ENCODE data around the gene RBMS1. TPM values are rescaled to one million over a fixed set of nuclear protein-coding genes. Genes with fewer than 3 reads are reported as not detected.

The RBMS1 gene, protein sequence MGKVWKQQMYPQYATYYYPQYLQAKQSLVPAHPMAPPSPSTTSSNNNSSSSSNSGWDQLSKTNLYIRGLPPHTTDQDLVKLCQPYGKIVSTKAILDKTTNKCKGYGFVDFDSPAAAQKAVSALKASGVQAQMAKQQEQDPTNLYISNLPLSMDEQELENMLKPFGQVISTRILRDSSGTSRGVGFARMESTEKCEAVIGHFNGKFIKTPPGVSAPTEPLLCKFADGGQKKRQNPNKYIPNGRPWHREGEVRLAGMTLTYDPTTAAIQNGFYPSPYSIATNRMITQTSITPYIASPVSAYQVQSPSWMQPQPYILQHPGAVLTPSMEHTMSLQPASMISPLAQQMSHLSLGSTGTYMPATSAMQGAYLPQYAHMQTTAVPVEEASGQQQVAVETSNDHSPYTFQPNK
- 19.2 TPM for polyA plus RNA-seq

DNA sequence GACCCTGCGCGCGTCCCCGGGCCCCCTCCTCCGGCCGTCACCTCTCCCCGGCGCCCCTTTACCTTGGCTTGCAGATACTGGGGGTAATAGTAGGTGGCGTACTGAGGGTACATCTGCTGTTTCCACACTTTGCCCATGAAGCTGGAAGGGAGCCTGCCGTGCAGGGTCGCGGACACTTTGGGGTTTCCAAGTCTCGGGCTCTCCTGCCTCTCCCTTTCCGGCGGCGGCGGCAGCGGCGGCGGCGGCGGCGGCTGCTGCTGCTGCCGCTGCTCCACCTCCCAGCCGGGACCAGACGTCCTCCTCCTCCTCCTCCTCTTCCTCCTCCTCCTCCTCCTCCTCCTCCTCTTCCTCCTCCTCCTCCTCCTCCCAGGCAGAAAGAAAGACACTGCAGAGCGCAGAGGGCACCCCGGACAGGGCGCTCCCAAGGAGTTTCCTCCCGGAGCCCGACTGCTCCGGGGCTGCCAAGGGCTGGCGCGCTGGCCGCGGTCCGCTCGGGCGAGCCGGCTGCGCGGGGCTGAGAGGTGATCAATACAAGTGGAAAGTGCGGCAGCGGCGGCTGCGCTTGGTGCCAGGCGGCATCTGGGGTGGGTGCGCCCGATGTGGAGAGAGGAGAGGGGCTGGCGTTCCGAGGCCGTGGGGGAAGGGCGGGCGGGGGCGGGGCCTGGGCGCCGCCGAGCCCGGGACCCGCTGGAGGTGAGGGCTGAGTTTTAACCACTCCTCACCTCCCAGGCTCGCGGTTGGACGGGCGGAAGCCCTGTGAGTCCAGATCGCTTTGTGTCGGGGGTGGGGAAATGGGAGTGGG is at the start of gene RBMS1:
Gene RBMS1 (minus strand): TSS at position 581 of the 802 bp plus-strand sequence. CDS start 444 bp downstream, at position 137.
- peak within 1 kb of the TSS; percentile 81 to 94 (median 86) for H3K4me3 Mint-ChIP-seq
- H3K4me1 Mint-ChIP-seq, result peaks cover 2 to 6% (median 5%) of the 10 kb centered on the region in 3 donors
- no peaks in the 10 kb centered on the region for H3K36me3 Mint-ChIP-seq
- no peak within 1 kb of the TSS for H3K27ac Mint-ChIP-seq
- peaks cover 30% of the 10 kb centered on the region for H3K27me3 Mint-ChIP-seq
- H3K9me3 Mint-ChIP-seq, result no peaks in the 10 kb centered on the region

- Mint-ChIP-seq H3K27ac (no peak overlapping the region), H3K4me3 (no peak overlapping the region), H3K4me1 (no peaks in the 10 kb centered on the region), H3K9me3 (no peaks in the 10 kb centered on the region), H3K27me3 (peaks cover 2% of the 10 kb centered on the region), H3K36me3 (no peaks in the 10 kb centered on the region)
Observed at GRCh38 chr2:160541745-160542144, 48.1 kb upstream of the RBMS1 start.

DNA sequence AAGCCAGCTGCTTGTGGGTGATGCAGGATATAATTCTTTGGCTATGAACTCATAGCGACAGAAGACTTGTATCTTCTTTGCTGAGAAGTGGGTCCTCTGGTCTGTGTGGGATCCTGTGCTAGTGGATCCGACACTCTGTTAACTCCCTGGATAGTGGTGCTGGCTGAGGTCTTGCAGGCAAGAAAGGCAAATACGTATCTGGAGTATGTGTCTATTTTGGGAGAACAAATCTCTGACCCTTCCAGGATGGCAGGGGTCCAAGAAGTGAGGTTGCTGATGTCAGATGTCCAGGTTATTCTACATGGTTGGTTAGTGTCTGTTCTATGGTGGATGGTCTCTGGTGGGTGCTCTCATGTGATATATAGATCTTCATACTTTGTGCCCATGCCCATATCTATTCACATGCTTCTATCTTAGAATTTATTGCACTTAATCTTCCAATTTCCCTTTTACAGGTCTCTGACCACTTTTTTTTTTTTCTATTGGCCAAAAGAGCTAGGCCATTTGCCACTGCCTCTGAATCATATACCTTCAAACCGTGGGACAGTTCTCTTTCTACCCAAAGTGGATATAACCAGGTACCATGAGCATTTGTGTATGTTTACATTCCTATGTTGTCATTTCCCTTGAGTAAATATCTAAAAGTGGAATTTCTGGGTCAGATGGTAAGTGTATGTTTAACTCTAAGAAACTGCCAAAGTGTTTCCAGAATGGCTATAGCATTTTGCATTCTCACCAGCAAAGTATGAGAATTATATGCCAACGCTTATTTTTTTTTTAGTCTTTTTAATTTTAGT is 45.1 kb upstream of the RBMS1 start:
- Mint-ChIP-seq H3K4me3 (no peak overlapping the region), H3K27me3 (peaks cover 4% of the 10 kb centered on the region), H3K36me3 (no peaks in the 10 kb centered on the region), H3K27ac (no peak overlapping the region), H3K4me1 (no peaks in the 10 kb centered on the region), H3K9me3 (no peaks in the 10 kb centered on the region)

DNA sequence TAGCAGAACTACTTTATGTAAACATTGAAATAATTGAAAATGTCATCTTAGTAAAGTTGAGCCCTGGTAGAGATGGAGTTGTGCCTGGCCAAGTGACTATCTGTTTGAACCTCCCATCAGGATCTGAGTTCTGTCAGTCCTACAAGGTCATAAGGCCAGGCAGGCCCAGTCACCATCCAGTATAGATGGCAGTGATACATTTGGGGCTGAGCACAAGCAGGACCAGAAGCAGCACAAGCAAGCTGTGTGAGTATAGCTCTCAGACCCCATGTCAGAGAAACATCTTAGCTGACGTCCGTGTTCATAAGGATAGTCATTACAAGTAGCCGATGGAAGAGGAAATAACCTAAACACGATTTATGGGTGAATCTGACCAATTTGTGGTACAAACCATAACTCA is 44.5 kb upstream of the RBMS1 start:
- Mint-ChIP-seq H3K4me3 (no peak overlapping the region), H3K27ac (no peak overlapping the region), H3K27me3 (peaks cover 4% of the 10 kb centered on the region), H3K36me3 (no peaks in the 10 kb centered on the region), H3K9me3 (no peaks in the 10 kb centered on the region), H3K4me1 (no peaks in the 10 kb centered on the region)

DNA sequence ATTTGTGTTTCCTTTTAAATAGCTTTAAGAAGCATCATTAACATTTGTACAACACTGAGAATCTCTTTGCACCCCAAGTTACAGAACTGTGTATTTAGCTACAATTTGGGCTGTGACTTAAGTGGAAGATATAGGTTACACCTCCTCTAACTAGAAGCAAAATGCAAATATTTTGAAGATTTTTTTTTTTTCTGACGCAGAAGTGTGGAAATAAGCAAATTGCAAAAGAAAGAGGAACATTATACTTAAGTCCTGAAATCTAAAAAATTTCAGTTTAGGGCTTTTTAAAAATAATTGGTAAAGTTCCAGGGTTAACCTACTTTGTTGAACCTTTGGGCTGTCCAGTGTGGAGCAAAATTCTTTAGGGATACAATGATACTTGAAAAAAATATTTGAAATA is 41.4 kb upstream of the RBMS1 start:
- no peaks in the 10 kb centered on the region for H3K4me1 Mint-ChIP-seq
- H3K27me3 Mint-ChIP-seq, result peaks cover 7% of the 10 kb centered on the region
- H3K4me3 Mint-ChIP-seq, result no peak overlapping the region
- H3K27ac Mint-ChIP-seq, result no peak overlapping the region
- no peaks in the 10 kb centered on the region for H3K36me3 Mint-ChIP-seq
- no peaks in the 10 kb centered on the region for H3K9me3 Mint-ChIP-seq

DNA sequence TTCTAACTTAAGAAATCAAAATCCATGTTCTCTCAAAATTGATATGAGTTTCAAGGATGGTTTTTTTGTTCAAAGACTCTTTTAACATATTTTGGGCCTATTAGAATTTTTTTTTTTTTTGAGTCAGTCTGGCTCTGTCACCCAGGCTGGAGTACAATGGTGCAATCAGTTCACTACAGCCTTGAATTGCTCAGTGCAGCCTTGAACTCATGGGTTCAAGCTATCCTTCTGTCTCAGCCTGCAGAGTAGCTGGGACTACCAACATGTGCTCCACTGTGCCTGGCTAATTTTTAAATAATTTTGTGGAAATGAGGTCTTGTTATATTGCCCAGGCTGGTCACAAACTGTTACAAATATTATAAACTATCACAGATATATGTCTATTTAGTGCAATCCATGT is 40.6 kb upstream of the RBMS1 start:
- no peak overlapping the region for H3K4me3 Mint-ChIP-seq
- no peaks in the 10 kb centered on the region for H3K4me1 Mint-ChIP-seq
- H3K9me3 Mint-ChIP-seq, result peaks cover 0 to 1% (median 0%) of the 10 kb centered on the region in 3 donors
- H3K36me3 Mint-ChIP-seq, result no peaks in the 10 kb centered on the region
- no peak overlapping the region for H3K27ac Mint-ChIP-seq
- peaks cover 7% of the 10 kb centered on the region for H3K27me3 Mint-ChIP-seq

DNA sequence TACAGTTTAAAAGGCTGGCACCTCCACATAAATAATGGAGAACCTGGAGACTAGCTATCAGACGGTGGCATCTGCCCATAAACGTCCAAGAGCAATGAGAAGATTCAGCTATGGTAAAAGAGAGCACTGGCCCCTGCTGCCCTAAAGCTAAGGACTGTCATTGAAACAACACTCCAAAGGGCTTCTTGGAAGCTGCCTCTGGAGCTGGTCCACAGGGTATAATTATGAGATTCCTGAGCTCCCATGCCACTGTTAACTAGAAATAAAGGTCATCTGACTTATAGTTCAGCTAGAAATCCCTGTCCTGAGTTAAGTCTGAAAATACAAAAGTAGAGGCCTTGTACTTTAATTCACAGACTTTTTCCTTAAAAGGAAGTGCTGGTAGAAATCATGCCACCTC is 39.9 kb upstream of the RBMS1 start:
- Mint-ChIP-seq H3K4me1 (no peaks in the 10 kb centered on the region), H3K9me3 (peaks cover 0 to 1% (median 0%) of the 10 kb centered on the region in 3 donors), H3K27me3 (peaks cover 7% of the 10 kb centered on the region), H3K27ac (no peak overlapping the region), H3K4me3 (no peak overlapping the region), H3K36me3 (no peaks in the 10 kb centered on the region)

DNA sequence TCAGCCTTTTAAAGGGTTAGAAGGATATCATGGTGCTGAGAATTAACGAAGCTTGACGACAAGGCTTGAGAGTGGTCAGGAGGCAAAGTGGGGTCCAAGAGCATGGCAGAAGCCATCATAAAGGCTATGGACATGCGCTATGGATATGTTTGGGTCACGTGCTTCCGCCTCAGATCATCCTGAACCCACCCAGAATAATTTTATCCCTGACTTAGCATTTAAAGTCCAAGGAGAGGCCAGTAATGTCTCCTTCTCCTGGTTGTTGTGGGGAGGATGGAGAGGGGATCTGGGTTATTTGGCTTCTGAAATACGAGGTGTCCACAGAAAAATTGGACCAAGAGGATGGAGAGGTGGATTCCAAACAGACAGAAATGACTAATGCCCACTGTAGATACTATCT is 38.8 kb upstream of the RBMS1 start:
- H3K4me1 Mint-ChIP-seq, result no peaks in the 10 kb centered on the region
- H3K36me3 Mint-ChIP-seq, result no peaks in the 10 kb centered on the region
- peaks cover 7% of the 10 kb centered on the region for H3K27me3 Mint-ChIP-seq
- peaks cover 0 to 6% (median 0%) of the 10 kb centered on the region in 3 donors for H3K9me3 Mint-ChIP-seq
- no peak overlapping the region for H3K27ac Mint-ChIP-seq
- no peak overlapping the region for H3K4me3 Mint-ChIP-seq

DNA sequence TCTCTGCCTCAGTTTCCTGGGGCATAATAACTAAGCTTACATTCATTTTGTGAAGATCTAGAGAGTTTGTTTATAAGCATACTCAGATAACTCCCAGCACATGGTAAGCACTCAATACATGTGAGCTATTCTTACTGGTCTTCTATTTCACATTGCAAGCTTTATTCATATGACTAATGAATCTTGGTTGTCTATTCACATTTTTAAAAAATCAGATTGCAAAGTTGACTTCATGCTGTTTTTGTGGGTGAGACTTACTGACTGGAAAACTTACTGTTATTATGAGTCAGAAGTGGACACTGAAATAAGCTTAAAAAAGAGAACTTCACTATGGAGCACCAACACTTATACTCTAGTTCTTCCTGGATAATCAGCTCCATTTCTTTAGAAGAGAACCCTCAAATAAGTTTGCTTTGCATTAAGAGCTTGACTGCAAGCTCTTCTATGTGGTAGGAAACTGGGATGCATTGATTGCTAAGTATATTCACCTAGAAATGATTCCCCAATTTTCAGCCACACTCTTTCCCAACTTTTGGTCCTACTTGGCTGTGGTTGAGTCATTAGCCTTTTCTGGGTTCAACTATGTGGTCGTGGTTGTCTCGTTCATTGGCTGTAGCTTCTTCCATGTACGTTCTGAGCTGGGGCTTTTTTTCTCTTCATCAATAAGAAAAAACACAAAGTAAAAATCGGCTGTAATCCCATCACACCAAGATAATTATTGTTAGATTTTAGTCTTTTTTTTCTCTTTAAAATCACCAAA is 29.5 kb upstream of the RBMS1 start:
- H3K4me1 Mint-ChIP-seq, result no peaks in the 10 kb centered on the region
- peaks cover 0 to 4% (median 2%) of the 10 kb centered on the region in 3 donors for H3K9me3 Mint-ChIP-seq
- H3K36me3 Mint-ChIP-seq, result no peaks in the 10 kb centered on the region
- no peak overlapping the region for H3K4me3 Mint-ChIP-seq
- peaks cover 4% of the 10 kb centered on the region for H3K27me3 Mint-ChIP-seq
- no peak overlapping the region for H3K27ac Mint-ChIP-seq

DNA sequence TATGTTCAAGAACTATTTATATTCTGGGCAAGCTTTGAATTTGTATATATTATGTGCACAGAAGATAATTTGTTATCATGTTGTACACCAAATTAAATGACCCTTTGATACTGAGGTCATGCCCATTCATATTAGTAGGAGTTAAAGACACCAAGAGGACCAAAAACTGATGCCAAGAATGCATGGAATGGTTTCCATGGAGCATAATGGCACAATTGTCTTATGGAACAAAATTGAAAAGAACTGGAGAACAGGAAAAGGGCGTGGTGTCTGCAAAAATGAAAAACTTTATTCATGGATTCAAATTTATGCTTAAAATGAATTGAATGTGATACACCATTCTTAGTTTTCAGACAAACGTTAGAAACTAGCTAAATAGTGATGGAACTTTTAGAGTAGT is 24.1 kb upstream of the RBMS1 start:
- Mint-ChIP-seq H3K36me3 (no peaks in the 10 kb centered on the region), H3K9me3 (no peaks in the 10 kb centered on the region), H3K4me1 (peaks cover 0 to 13% (median 6%) of the 10 kb centered on the region in 3 donors), H3K27ac (no peak overlapping the region), H3K27me3 (peaks cover 7% of the 10 kb centered on the region), H3K4me3 (no peak overlapping the region)

DNA sequence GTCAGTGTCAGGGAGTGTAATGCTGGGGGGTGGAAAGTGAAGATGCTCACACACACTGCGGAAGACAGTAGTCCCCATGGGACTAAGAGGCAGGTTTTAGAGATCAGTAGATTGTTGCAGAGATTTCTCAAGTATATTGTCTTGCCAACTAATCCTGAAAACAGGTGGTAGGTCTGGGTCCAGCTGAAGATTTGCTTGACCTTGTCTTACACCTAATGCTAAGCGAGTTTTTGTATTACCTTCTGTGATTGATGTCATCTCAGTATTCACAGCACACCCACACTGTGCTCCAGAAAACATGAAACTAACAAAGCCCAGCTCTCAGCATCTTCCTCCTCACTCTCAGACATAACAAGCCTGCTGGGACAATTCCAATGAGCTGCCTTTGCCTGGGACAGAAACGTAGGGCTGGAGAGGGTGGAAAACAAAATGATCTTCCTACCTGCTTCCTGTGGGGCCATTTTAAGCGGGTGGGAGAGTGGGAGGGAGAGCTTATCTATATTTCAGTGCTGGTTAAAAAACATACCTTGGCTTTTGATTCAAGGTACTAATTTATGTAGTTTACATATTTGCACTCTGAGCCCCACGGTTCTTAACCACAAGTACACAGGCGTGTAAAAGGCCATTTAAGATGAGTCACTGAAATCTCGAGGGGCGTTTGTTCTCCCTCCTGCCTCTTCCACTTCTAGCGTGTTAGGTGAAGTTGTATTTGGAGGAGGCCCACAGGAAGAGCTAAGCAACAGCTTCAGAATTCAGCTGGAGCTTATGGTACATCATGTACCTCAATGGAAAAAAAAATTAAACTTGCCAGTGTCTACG is 23.1 kb upstream of the RBMS1 start:
- Mint-ChIP-seq H3K36me3 (no peaks in the 10 kb centered on the region), H3K27me3 (peaks cover 7% of the 10 kb centered on the region), H3K9me3 (peaks cover 0 to 1% (median 0%) of the 10 kb centered on the region in 3 donors), H3K4me3 (peak overlapping the region in 1 of 4 donors; percentile 6), H3K4me1 (peaks cover 0 to 13% (median 6%) of the 10 kb centered on the region in 3 donors), H3K27ac (no peak overlapping the region)

- peaks cover 7% of the 10 kb centered on the region for H3K27me3 Mint-ChIP-seq
- peaks cover 0 to 1% (median 0%) of the 10 kb centered on the region in 3 donors for H3K9me3 Mint-ChIP-seq
- no peak overlapping the region for H3K27ac Mint-ChIP-seq
- no peaks in the 10 kb centered on the region for H3K36me3 Mint-ChIP-seq
- H3K4me3 Mint-ChIP-seq, result no peak overlapping the region
- peaks cover 0 to 13% (median 6%) of the 10 kb centered on the region in 3 donors for H3K4me1 Mint-ChIP-seq
Observed at GRCh38 chr2:160515120-160515519, 21.5 kb upstream of the RBMS1 start.

- no peaks in the 10 kb centered on the region for H3K36me3 Mint-ChIP-seq
Observed at GRCh38 chr2:160513120-160513519, 19.5 kb upstream of the RBMS1 start.

More at GRCh38 chr2:160513120-160513519, 19.5 kb upstream of the RBMS1 start:
- H3K4me1 Mint-ChIP-seq, result peaks cover 0 to 13% (median 6%) of the 10 kb centered on the region in 3 donors
- peaks cover 7% of the 10 kb centered on the region for H3K27me3 Mint-ChIP-seq
- H3K9me3 Mint-ChIP-seq, result peaks cover 0 to 1% (median 0%) of the 10 kb centered on the region in 3 donors
- H3K4me3 Mint-ChIP-seq, result no peak overlapping the region
- no peak overlapping the region for H3K27ac Mint-ChIP-seq
